Esophagus (tissue), 2 donors: ENCODE results near the gene SLC27A4. TPM values are rescaled to one million over a fixed set of nuclear protein-coding genes. Genes with fewer than 3 reads are reported as not detected.

Experiments
- H3K27ac ChIP-seq, 2 donors: one replicate each; pipeline ENCODE4 v1.5.1; 2013; ENCODE audit warnings: low read depth in 2 of 2, mild to moderate bottlenecking in 2 of 2, inconsistent platforms in 1 of 2, low read length in 1 of 2, moderate library complexity in 1 of 2
- H3K27me3 ChIP-seq, 2 donors: one replicate each; pipeline ENCODE4 v1.6.1; 2013; ENCODE audit warnings: low read length in 2 of 2, control low read depth in 1 of 2, mild to moderate bottlenecking in 1 of 2; ENCODE audit not compliant: insufficient read depth in 2 of 2, control insufficient read depth in 1 of 2
- H3K36me3 ChIP-seq, 2 donors: one replicate each; pipeline ENCODE4 v1.6.1; 2013; ENCODE audit warnings: low read length in 1 of 2; ENCODE audit not compliant: control insufficient read depth in 2 of 2, insufficient read depth in 2 of 2
- H3K4me1 ChIP-seq, 2 donors: one replicate each; pipeline ENCODE4 v1.6.1; 2013; ENCODE audit warnings: low read length in 1 of 2; ENCODE audit not compliant: control insufficient read depth in 2 of 2, insufficient read depth in 2 of 2
- H3K4me3 ChIP-seq, 2 donors: one replicate each; pipeline ENCODE4 v1.5.1; 2013; ENCODE audit warnings: low read length in 2 of 2, mild to moderate bottlenecking in 2 of 2, low read depth in 1 of 2, moderate library complexity in 1 of 2
- H3K9me3 ChIP-seq, 2 donors: one replicate each; pipeline ENCODE4 v1.6.1; 2013; ENCODE audit warnings: mild to moderate bottlenecking in 2 of 2, low read depth in 1 of 2, low read length in 1 of 2, moderate library complexity in 1 of 2; ENCODE audit not compliant: control insufficient read depth in 2 of 2, insufficient read depth in 1 of 2
- WGBS, 2 donors: extraction: QIAGEN DNeasy Blood & Tissue Kit; methylation state at CpG; one replicate each; pipeline ENCODE4 v1.1.7; 2013; 5-methylcytosine and 5-hydroxymethylcytosine counted together
- polyA plus RNA-seq, 2 donors: library from polyadenylated mRNA; stranded (reverse); fragments of 200-250 nt; gene quantifications; one replicate each; pipeline ENCODE4 v1.2.3, GENCODE V29; 2013
- donor health status: healthy with polysubstance abuse.
- donor health status: Bipolar disorder and iron deficiency.

SLC27A4 gene
- polyA plus RNA-seq, 2 donors: 65.2 to 69.2 TPM

DNA sequence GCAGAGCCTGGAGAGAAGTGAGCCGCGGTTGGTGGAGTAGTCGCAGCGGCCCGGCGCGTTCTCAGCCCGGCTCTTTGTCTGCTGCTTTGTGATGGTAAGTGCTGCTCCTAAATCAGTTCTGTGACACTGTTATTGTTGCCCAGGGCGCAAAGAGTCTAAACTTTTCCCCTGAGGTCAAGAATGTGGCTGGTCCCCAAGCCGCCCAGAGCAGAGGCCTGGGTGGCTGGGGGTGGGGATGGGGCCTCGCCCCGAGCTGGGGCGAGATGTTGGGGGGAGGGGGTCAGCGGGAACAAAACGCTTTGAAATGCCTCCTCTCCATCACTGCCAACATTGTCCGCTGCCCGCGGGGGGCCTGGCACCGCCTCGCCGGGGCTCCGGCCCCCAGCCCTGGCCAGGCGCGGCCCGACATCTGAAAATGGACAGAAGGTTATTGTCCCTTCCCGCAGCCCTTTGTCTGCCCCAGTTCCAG lies 68.7 kb downstream of the SLC27A4 start:
- 37 to 42% methylated on average over 26 of the region's 26 CpGs for WGBS, 2 donors
- H3K4me1 ChIP-seq: no peaks in the 10 kb centered on the region
- H3K27ac ChIP-seq: no peak overlapping the region
- no peak overlapping the region for H3K4me3 ChIP-seq
- no peaks in the 10 kb centered on the region for H3K9me3 ChIP-seq
- H3K27me3 ChIP-seq: no peaks in the 10 kb centered on the region
- H3K36me3 ChIP-seq: no peaks in the 10 kb centered on the region

DNA sequence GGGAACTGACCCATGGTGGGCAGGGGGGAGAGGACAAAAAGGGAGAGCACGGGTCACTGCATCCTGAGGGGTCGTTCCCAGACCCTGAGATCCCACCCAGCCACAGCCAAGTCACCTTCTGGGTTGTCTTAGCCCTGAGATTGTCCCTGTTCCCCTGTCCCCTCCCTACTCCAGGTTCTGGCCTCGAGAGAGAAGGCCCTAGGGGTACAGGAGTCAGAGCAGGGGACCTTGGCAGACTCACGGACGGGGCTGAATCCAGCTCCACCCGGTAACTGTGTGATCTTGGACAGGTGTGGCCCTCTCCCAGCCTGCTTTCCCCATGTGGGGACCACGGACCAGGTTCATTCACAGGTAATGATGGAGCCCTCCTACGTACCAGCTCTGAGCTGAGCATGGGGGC lies 69.1 kb downstream of the SLC27A4 start:
- Histone ChIP-seq H3K4me1 (no peaks in the 10 kb centered on the region), H3K27ac (no peak overlapping the region), H3K36me3 (no peaks in the 10 kb centered on the region), H3K27me3 (no peaks in the 10 kb centered on the region), H3K4me3 (no peak overlapping the region), H3K9me3 (no peaks in the 10 kb centered on the region)
- WGBS, 2 donors: 50 to 59% methylated on average over 8 of the region's 8 CpGs

DNA sequence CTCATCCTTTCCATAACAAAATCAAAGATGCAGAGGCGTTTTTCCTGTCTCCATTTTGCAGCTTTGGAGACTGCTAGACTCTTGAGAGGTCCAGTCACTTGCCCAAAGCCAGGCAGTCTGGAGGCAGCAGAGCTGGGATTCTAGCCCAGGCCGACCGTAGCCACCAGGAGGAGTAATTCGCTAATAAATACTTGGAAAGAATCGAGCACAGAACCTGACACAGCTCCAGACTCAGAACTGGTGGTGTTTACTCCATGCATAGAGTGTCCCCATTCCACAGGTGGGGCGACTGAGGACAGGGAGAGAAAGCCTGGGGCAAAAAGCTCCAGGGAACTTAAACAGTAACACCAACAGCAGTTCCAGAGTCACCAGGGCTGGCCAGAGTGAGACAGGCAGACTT lies 69.7 kb downstream of the SLC27A4 start:
- no peaks in the 10 kb centered on the region for H3K36me3 ChIP-seq
- no peak overlapping the region for H3K4me3 ChIP-seq
- H3K4me1 ChIP-seq: no peaks in the 10 kb centered on the region
- WGBS, 2 donors: 25 to 33% methylated on average over 6 of the region's 6 CpGs
- no peak overlapping the region for H3K27ac ChIP-seq
- H3K27me3 ChIP-seq: no peaks in the 10 kb centered on the region
- H3K9me3 ChIP-seq: no peaks in the 10 kb centered on the region

Other genes starting within 250 kb of the SLC27A4 start
- gene PTGES2, start 212.8 kb upstream of the SLC27A4 start, polyA plus RNA-seq: 10 to 100 TPM; 59.0 to 59.4 TPM
- gene LCN2, start 191.1 kb upstream of the SLC27A4 start, polyA plus RNA-seq: 1,000 to 10,000 TPM; 1,061 to 2,097 TPM
- gene BBLN, start 180.3 kb upstream of the SLC27A4 start, polyA plus RNA-seq: 100 to 1,000 TPM in 1 of 2 donors, 10 to 100 TPM in 1; 77.5 to 104 TPM
- 10 to 100 TPM; 39.8 to 39.9 TPM for gene CIZ1, start 149.0 kb upstream of the SLC27A4 start, polyA plus RNA-seq
- 1 to 10 TPM; 2.4 to 4.6 TPM for gene DNM1, start 137.1 kb upstream of the SLC27A4 start, polyA plus RNA-seq
- gene GOLGA2, start 64.5 kb upstream of the SLC27A4 start, polyA plus RNA-seq: 100 to 1,000 TPM in 1 of 2 donors, 10 to 100 TPM in 1; 63.3 to 114 TPM
- 10 to 100 TPM; 16.9 to 32.7 TPM for gene SWI5, start 64.3 kb upstream of the SLC27A4 start, polyA plus RNA-seq
- 10 to 100 TPM; 12.5 to 18.8 TPM for gene TRUB2, start 18.1 kb upstream of the SLC27A4 start, polyA plus RNA-seq
- 10 to 100 TPM; 63.2 to 73.6 TPM for gene COQ4, start 17.7 kb upstream of the SLC27A4 start, polyA plus RNA-seq
- gene URM1, start 30.8 kb downstream of the SLC27A4 start, polyA plus RNA-seq: 10 to 100 TPM; 18.7 to 42.2 TPM
- 1 to 10 TPM; 7.2 to 9.6 TPM for gene CERCAM, start 80.3 kb downstream of the SLC27A4 start, polyA plus RNA-seq
- gene ODF2, start 115.5 kb downstream of the SLC27A4 start, polyA plus RNA-seq: 10 to 100 TPM; 10.0 to 12.6 TPM
- gene GLE1, start 164.2 kb downstream of the SLC27A4 start, polyA plus RNA-seq: 10 to 100 TPM in 1 of 2 donors, 1 to 10 TPM in 1; 9.5 to 12.8 TPM
- 100 to 1,000 TPM; 101 to 109 TPM for gene SPTAN1, start 212.1 kb downstream of the SLC27A4 start, polyA plus RNA-seq